ENCODE measurements around the gene PCSK2. TPM values are rescaled to one million over a fixed set of nuclear protein-coding genes. Genes with fewer than 3 reads are reported as not detected.

PCSK2 gene
- total RNA-seq, 1 donor = not detected

- no peaks in the 10 kb centered on the region for H3K9me3 ChIP-seq (ENCODE audit: low read depth, low read length)
- no peaks in the 10 kb centered on the region for H3K79me2 ChIP-seq (ENCODE audit: insufficient read depth, low read length)
- no peaks in the 10 kb centered on the region for H3K27me3 ChIP-seq (ENCODE audit: insufficient read depth, low read length)
- no peak overlapping the region for H3K4me3 ChIP-seq (ENCODE audit: insufficient read depth, low read length)
- H2AFZ ChIP-seq (ENCODE audit: low read length) = no peak overlapping the region
- no peaks in the 10 kb centered on the region for H3K4me1 ChIP-seq (ENCODE audit: insufficient read depth, low read length)
- H3K36me3 ChIP-seq (ENCODE audit: insufficient read depth, low read length) = no peaks in the 10 kb centered on the region
- H4K20me1 ChIP-seq (ENCODE audit: insufficient read depth, low read length) = no peaks in the 10 kb centered on the region
- no peak for DNase-seq (ENCODE audit: insufficient read length, low spot score, missing footprints)
- TF ChIP-seq CTCF (IDR thresholded peaks at IDR 0.05; ENCODE audit: extremely low read depth, low read depth, low read length) = no peak
- no peak overlapping the region for H3K27ac ChIP-seq (ENCODE audit: low read depth, low read length)
- no peak overlapping the region for H3K4me2 ChIP-seq (ENCODE audit: insufficient read depth, low read length)
These were observed 21.4 kb downstream of the PCSK2 start for GRCh38 chr20:17248224-17248623.

GRCh38 chr20:17262786-17263185 lies 35.9 kb downstream of the PCSK2 start:
- Histone ChIP-seq H3K79me2 (ENCODE audit: insufficient read depth, low read length) (no peaks in the 10 kb centered on the region), H3K9me3 (ENCODE audit: low read depth, low read length) (no peaks in the 10 kb centered on the region), H4K20me1 (ENCODE audit: insufficient read depth, low read length) (no peaks in the 10 kb centered on the region), H3K4me1 (ENCODE audit: insufficient read depth, low read length) (no peaks in the 10 kb centered on the region), H3K36me3 (ENCODE audit: insufficient read depth, low read length) (no peaks in the 10 kb centered on the region), H3K27ac (ENCODE audit: low read depth, low read length) (no peak overlapping the region), H3K4me3 (ENCODE audit: insufficient read depth, low read length) (no peak overlapping the region), H3K4me2 (ENCODE audit: insufficient read depth, low read length) (no peak overlapping the region), H3K27me3 (ENCODE audit: insufficient read depth, low read length) (no peaks in the 10 kb centered on the region), H2AFZ (ENCODE audit: low read length) (no peak overlapping the region)
- TF ChIP-seq CTCF (IDR thresholded peaks at IDR 0.05; ENCODE audit: extremely low read depth, low read depth, low read length) = no peak
- DNase-seq (ENCODE audit: insufficient read length, low spot score, missing footprints) = no peak

- no peaks in the 10 kb centered on the region for H3K9me3 ChIP-seq (ENCODE audit: low read depth, low read length)
- no peak overlapping the region for H3K27ac ChIP-seq (ENCODE audit: low read depth, low read length)
- no peak for TF ChIP-seq CTCF (IDR thresholded peaks at IDR 0.05; ENCODE audit: extremely low read depth, low read depth, low read length)
- DNase-seq (ENCODE audit: insufficient read length, low spot score, missing footprints) = no peak
- no peak overlapping the region for H3K4me2 ChIP-seq (ENCODE audit: insufficient read depth, low read length)
- H3K36me3 ChIP-seq (ENCODE audit: insufficient read depth, low read length) = no peaks in the 10 kb centered on the region
- H3K4me1 ChIP-seq (ENCODE audit: insufficient read depth, low read length) = no peaks in the 10 kb centered on the region
- H3K79me2 ChIP-seq (ENCODE audit: insufficient read depth, low read length) = no peaks in the 10 kb centered on the region
- no peaks in the 10 kb centered on the region for H4K20me1 ChIP-seq (ENCODE audit: insufficient read depth, low read length)
- no peaks in the 10 kb centered on the region for H3K27me3 ChIP-seq (ENCODE audit: insufficient read depth, low read length)
- H2AFZ ChIP-seq (ENCODE audit: low read length) = no peak overlapping the region
- no peak overlapping the region for H3K4me3 ChIP-seq (ENCODE audit: insufficient read depth, low read length)
These were observed 46.9 kb downstream of the PCSK2 start for GRCh38 chr20:17273717-17274116.

GRCh38 chr20:17276101-17276500 lies 49.3 kb downstream of the PCSK2 start:
- TF ChIP-seq CTCF (IDR thresholded peaks at IDR 0.05; ENCODE audit: extremely low read depth, low read depth, low read length) = no peak
- Histone ChIP-seq H2AFZ (ENCODE audit: low read length) (no peak overlapping the region), H3K4me3 (ENCODE audit: insufficient read depth, low read length) (no peak overlapping the region), H3K36me3 (ENCODE audit: insufficient read depth, low read length) (no peaks in the 10 kb centered on the region), H3K79me2 (ENCODE audit: insufficient read depth, low read length) (no peaks in the 10 kb centered on the region), H3K4me2 (ENCODE audit: insufficient read depth, low read length) (no peak overlapping the region), H3K9me3 (ENCODE audit: low read depth, low read length) (no peaks in the 10 kb centered on the region), H4K20me1 (ENCODE audit: insufficient read depth, low read length) (no peaks in the 10 kb centered on the region), H3K27me3 (ENCODE audit: insufficient read depth, low read length) (no peaks in the 10 kb centered on the region), H3K27ac (ENCODE audit: low read depth, low read length) (no peak overlapping the region), H3K4me1 (ENCODE audit: insufficient read depth, low read length) (no peaks in the 10 kb centered on the region)
- no peak for DNase-seq (ENCODE audit: insufficient read length, low spot score, missing footprints)

Data from osteoblast (primary cell).